Keratinocyte (primary cell): Measurements from ENCODE around the gene APOBEC3F. TPM values are rescaled to one million over a fixed set of nuclear protein-coding genes. Genes with fewer than 3 reads are reported as not detected.
"Not testable (repeated sequence)": the region's sequence is repeated elsewhere in the genome, so short reads cannot be mapped to it uniquely, and the experiment has no call there.

Experiments used
- DNase-seq: peaks from one replicate; pipeline ENCODE4 v3.0.0-alpha.2; 2011; ENCODE audit warnings: low read depth, missing footprints, low spot score
- FAIRE-seq: peaks from 2 replicates; lab custom pipeline; 2011; peaks lifted over from hg19 to GRCh38; lab: Jason Lieb, UNC
- H2AFZ ChIP-seq: 2 replicates; pipeline ENCODE4 v1.6.0; 2012; ENCODE audit warnings: low read length, control low read depth, inconsistent platforms; ENCODE audit not compliant: control insufficient read depth
- H3K27ac ChIP-seq: 2 replicates; pipeline ENCODE4 v1.5.1; 2011; ENCODE audit warnings: low read length; ENCODE audit not compliant: control insufficient read depth, insufficient read depth
- H3K27me3 ChIP-seq: 3 replicates; pipeline ENCODE4 v1.6.0; 2011; ENCODE audit warnings: low read length; ENCODE audit not compliant: control insufficient read depth, insufficient read depth; ENCODE audit errors: extremely low read depth
- H3K36me3 ChIP-seq, 2 experiments: 2 replicates in 1 of 2; 3 replicates in 1 of 2; pipeline ENCODE4 v1.5.1; 2011; ENCODE audit warnings: low read length in 2 of 2, mild to moderate bottlenecking in 1 of 2; ENCODE audit not compliant: control insufficient read depth in 2 of 2, insufficient read depth in 2 of 2; ENCODE audit errors: extremely low read depth in 1 of 2
- H3K4me1 ChIP-seq: 3 replicates; pipeline ENCODE4 v1.5.1; 2011; ENCODE audit warnings: low read length; ENCODE audit not compliant: control insufficient read depth, insufficient read depth; ENCODE audit errors: extremely low read depth
- H3K4me2 ChIP-seq: 3 replicates; pipeline ENCODE4 v1.6.0; 2011; ENCODE audit warnings: low read depth, low read length; ENCODE audit not compliant: control insufficient read depth, insufficient read depth; ENCODE audit errors: extremely low read depth
- H3K4me3 ChIP-seq, 3 experiments: fragments of 200-600 bp in 1 of 3; sonication (generic) in 1 of 3; 2 replicates in 2 of 3; 3 replicates in 1 of 3; pipeline ENCODE4 v1.5.1; 2011 to 2016; ENCODE audit warnings: low read length in 3 of 3, mild to moderate bottlenecking in 3 of 3, control low read depth in 2 of 3, inconsistent platforms in 1 of 3, low read depth in 1 of 3, mixed read lengths in 1 of 3, mixed run types in 1 of 3, moderate library complexity in 1 of 3; ENCODE audit not compliant: control insufficient read depth in 2 of 3, insufficient read depth in 2 of 3; ENCODE audit errors: extremely low read depth in 1 of 3
- H3K79me2 ChIP-seq: 2 replicates; pipeline ENCODE4 v1.6.0; 2012; ENCODE audit warnings: low read length; ENCODE audit not compliant: control insufficient read depth, insufficient read depth
- H3K9ac ChIP-seq: 3 replicates; pipeline ENCODE4 v1.6.0; 2011; ENCODE audit warnings: low read length; ENCODE audit not compliant: control insufficient read depth, insufficient read depth; ENCODE audit errors: extremely low read depth
- H3K9me1 ChIP-seq: 3 replicates; pipeline ENCODE4 v1.6.0; 2011; ENCODE audit warnings: low read length; ENCODE audit not compliant: control insufficient read depth, insufficient read depth; ENCODE audit errors: extremely low read depth
- H3K9me3 ChIP-seq: 2 replicates; pipeline ENCODE4 v1.5.1; 2012; ENCODE audit warnings: low read depth, low read length; ENCODE audit not compliant: control insufficient read depth
- H4K20me1 ChIP-seq: 3 replicates; pipeline ENCODE4 v1.6.0; 2011; ENCODE audit warnings: low read length; ENCODE audit not compliant: control insufficient read depth, insufficient read depth; ENCODE audit errors: extremely low read depth
- CTCF ChIP-seq, 3 experiments: IDR thresholded peaks in 1 of 3; conservative IDR thresholded peaks in 1 of 3; optimal IDR thresholded peaks in 1 of 3; 2 replicates in 2 of 3; 3 replicates in 1 of 3; pipeline versions ENCODE3 to v1.5.1; 2011; ENCODE audit warnings: low read length in 3 of 3, mild to moderate bottlenecking in 3 of 3, moderate library complexity in 2 of 3, control low read depth in 1 of 3, inconsistent platforms in 1 of 3; ENCODE audit not compliant: insufficient read depth in 2 of 3; ENCODE audit errors: extremely low read depth in 1 of 3
- EZH2 ChIP-seq: IDR thresholded peaks from one replicate; pipeline ENCODE4 v1.6.1; 2012; ENCODE audit warnings: inconsistent platforms, mild to moderate bottlenecking, low read length, moderate library complexity
- dilution Hi-C: fragments of 300-500 bp; cut with MboI; formaldehyde crosslinking; loops from one replicate; pipeline ENCODE4 v1.7.0; 2020; ENCODE audit warnings: low sequenced_read_pairs; ENCODE audit not compliant: extremely low pct_ligation_motif_present
- polyA plus RNA-seq, 5 experiments: library from polyadenylated mRNA; depleted of rRNA in 3 of 5; stranded (reverse) in 3 of 5; stranded (forward) in 1 of 5; unstranded in 1 of 5; fragments of >200 nt; gene quantifications; 1 replicate in 1 of 5; 2 replicates in 3 of 5; 3 replicates in 1 of 5; pipeline versions ENCODE4 v1.2.1 to v1.2.3, GENCODE V29; 2011 to 2012; ENCODE audit warnings: missing spikeins in 2 of 5, low read depth in 1 of 5, low replicate concordance in 1 of 5

Gene APOBEC3F
- polyA plus RNA-seq, 1 donor (not counting 4 experiments of a cell fraction or from before 2014, with no cell fraction given) = 7.9 TPM

DNA sequence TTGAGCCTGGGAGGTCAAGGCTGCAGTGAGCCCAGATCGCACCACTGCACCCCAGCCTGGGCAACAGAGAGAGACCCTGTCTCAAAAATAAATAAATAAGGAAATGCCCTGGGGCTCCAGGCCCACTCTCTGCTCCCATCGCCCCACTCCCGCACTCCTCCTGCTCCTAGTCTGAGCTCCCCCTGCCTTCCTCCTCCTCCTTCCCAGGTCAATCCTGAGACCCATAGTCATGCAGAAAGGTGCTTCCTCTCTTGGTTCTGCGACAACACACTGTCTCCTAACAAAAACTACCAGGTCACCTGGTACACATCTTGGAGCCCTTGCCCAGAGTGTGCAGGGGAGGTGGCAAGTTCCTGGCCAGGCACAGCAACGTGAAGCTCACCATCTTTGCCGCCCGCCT lies 29.5 kb downstream of the APOBEC3F start:
- no peak overlapping the region for H2AFZ ChIP-seq
- no peak for FAIRE-seq
- no peaks in the 10 kb centered on the region for H4K20me1 ChIP-seq
- no peak overlapping the region for H3K4me2 ChIP-seq
- H3K36me3 ChIP-seq = no peaks in the 10 kb centered on the region
- no peak overlapping the region for H3K4me3 ChIP-seq
- no peak for DNase-seq
- no peaks in the 10 kb centered on the region for H3K9me1 ChIP-seq
- H3K4me1 ChIP-seq = peaks cover 32% of the 10 kb centered on the region
- dilution Hi-C loops = no loop called here
- TF ChIP-seq CTCF (optimal IDR thresholded peaks at IDR 0.05 in 1 of 3, IDR thresholded peaks at IDR 0.05 in 1 of 3, conservative IDR thresholded peaks at IDR 0.05 in 1 of 3; ENCODE audit: extremely low read depth in 1 of 3, insufficient read depth in 2 of 3, low read length in 3 of 3) (no peak), EZH2 (no peak)
- H3K9me3 ChIP-seq = no peaks in the 10 kb centered on the region
- no peak overlapping the region for H3K9ac ChIP-seq
- H3K27ac ChIP-seq = no peak overlapping the region
- no peaks in the 10 kb centered on the region for H3K79me2 ChIP-seq
- H3K27me3 ChIP-seq = no peaks in the 10 kb centered on the region

GRCh38 chr22:39072581-39072981 lies 31.9 kb downstream of the APOBEC3F start:
- H3K79me2 ChIP-seq, H3K4me3 ChIP-seq, H3K9me1 ChIP-seq, H2AFZ ChIP-seq, DNase-seq, H3K9ac ChIP-seq, FAIRE-seq, H4K20me1 ChIP-seq, H3K9me3 ChIP-seq, dilution Hi-C loops, H3K27me3 ChIP-seq, H3K4me2 ChIP-seq, H3K27ac ChIP-seq, H3K36me3 ChIP-seq: not testable (repeated sequence)
- peaks cover 12% of the 10 kb centered on the region for H3K4me1 ChIP-seq

DNA sequence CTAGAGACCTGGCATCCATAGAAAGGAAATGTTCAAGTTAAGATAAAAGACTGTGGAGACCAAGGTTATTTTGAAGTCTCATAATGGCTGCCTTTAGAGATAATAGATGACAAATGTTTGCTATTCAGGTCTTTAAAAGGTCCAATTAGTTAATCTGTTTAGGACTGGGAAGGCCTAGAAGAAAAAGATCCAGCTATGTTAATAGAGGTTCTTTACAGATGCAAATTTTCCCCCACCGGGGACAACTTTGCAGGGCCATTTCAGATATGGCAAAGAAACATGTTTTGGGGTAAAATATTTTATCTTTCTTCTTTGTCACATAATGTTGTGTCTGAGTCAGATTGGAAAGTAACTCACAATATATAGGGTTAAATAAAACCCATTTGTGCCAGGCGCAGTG lies 33.3 kb downstream of the APOBEC3F start:
- Histone ChIP-seq H3K27me3 (no peaks in the 10 kb centered on the region), H3K4me2 (no peak overlapping the region), H3K9me1 (no peaks in the 10 kb centered on the region), H3K9ac (no peak overlapping the region), H3K27ac (no peak overlapping the region), H3K9me3 (no peaks in the 10 kb centered on the region), H2AFZ (no peak overlapping the region), H3K4me3 (no peak overlapping the region), H3K79me2 (no peaks in the 10 kb centered on the region), H3K36me3 (no peaks in the 10 kb centered on the region), H4K20me1 (no peaks in the 10 kb centered on the region), H3K4me1 (no peaks in the 10 kb centered on the region)
- dilution Hi-C loops = no loop called here
- TF ChIP-seq CTCF (optimal IDR thresholded peaks at IDR 0.05 in 1 of 3, IDR thresholded peaks at IDR 0.05 in 1 of 3, conservative IDR thresholded peaks at IDR 0.05 in 1 of 3; ENCODE audit: extremely low read depth in 1 of 3, insufficient read depth in 2 of 3, low read length in 3 of 3) = no peak
- no peak for TF ChIP-seq EZH2
- DNase-seq (no peak), FAIRE-seq (no peak)
